HepG2 (cell line): ENCODE results near the gene ICAM2. TPM values are rescaled to one million over a fixed set of nuclear protein-coding genes. Genes with fewer than 3 reads are reported as not detected.

Experiments used
- ATAC-seq: fragments of 200-7000 bp; cut with Tn5 transposase; 3 replicates; pipeline ENCODE4 v1.9.1; 2020; ENCODE audit warnings: mild to moderate bottlenecking, moderate library complexity
- BruUV-seq: library from RNA; stranded (reverse); fragments of 400-500 nt; replicated peaks from 2 replicates; lab custom pipeline; 2021; lab: Mats Ljungman, UMichigan
- CTCF ChIA-PET: fragments of 300-600 bp; formaldehyde crosslinking; extraction: SDS; loops from one replicate; lab custom pipeline; 2021; ENCODE audit warnings: low total read pairs, inconsistent platforms, low intra/inter-chr PET ratio; lab: Yijun Ruan, JAX
- POLR2A ChIA-PET: fragments of 350-600 bp; sonication (Branson Sonifier 250); formaldehyde crosslinking; loops from one replicate; lab custom pipeline; 2020; ENCODE audit warnings: antibody characterized with exemption, inconsistent platforms; lab: Yijun Ruan, JAX
- DNase-seq: peaks from one replicate; pipeline ENCODE4 v3.0.0-alpha.2; 2015; ENCODE audit warnings: low spot score
- FAIRE-seq: peaks from 3 replicates; lab custom pipeline; 2011; peaks lifted over from hg19 to GRCh38; lab: Jason Lieb, UNC
- H2AFZ ChIP-seq: one replicate; pipeline ENCODE4 v1.6.1; 2011; ENCODE audit warnings: low read length, inconsistent platforms
- H3K27ac ChIP-seq: fragments of 300-600 bp; 3 replicates; pipeline ENCODE4 v1.8.0; 2011; ENCODE audit warnings: mixed run types, mild to moderate bottlenecking, mixed read lengths, low read length, inconsistent platforms; ENCODE audit not compliant: insufficient read depth; ENCODE audit errors: extremely low read length
- H3K27me3 ChIP-seq, 2 experiments: fragments of 200-600 bp in 1 of 2; 2 replicates in 1 of 2; 3 replicates in 1 of 2; pipeline versions ENCODE4 v1.6.0 to v1.8.0; 2011; ENCODE audit warnings: low read length in 2 of 2, mild to moderate bottlenecking in 2 of 2, moderate library complexity in 2 of 2, inconsistent platforms in 1 of 2; ENCODE audit not compliant: insufficient read depth in 2 of 2, control insufficient read depth in 1 of 2
- H3K36me3 ChIP-seq, 2 experiments: fragments of 200-600 bp in 1 of 2; replicated peaks in 1 of 2; 2 replicates in 1 of 2; 3 replicates in 1 of 2; pipeline versions ENCODE4 v1.5.1 to v1.8.0; 2011; ENCODE audit warnings: low read length in 2 of 2, inconsistent platforms in 1 of 2; ENCODE audit not compliant: insufficient read depth in 2 of 2, control insufficient read depth in 1 of 2
- H3K4me1 ChIP-seq: 2 replicates; pipeline ENCODE4 v1.5.1; 2012; ENCODE audit warnings: low read length, inconsistent platforms; ENCODE audit not compliant: insufficient read depth
- H3K4me2 ChIP-seq: 2 replicates; pipeline ENCODE4 v1.6.0; 2011; ENCODE audit warnings: low read depth, low read length, inconsistent platforms
- H3K4me3 ChIP-seq, 3 experiments: fragments of 200-600 bp in 1 of 3; sonication (generic), shearing (Covaris generic) in 1 of 3; replicated peaks in 1 of 3; 2 replicates each; pipeline ENCODE4 v1.5.1; 2011 to 2016; ENCODE audit warnings: low read length in 3 of 3, inconsistent platforms in 2 of 3, low read depth in 2 of 3, mild to moderate bottlenecking in 2 of 3, control low read depth in 1 of 3, mixed read lengths in 1 of 3; ENCODE audit not compliant: insufficient read depth in 1 of 3
- H3K79me2 ChIP-seq: one replicate; pipeline ENCODE4 v1.6.1; 2011; ENCODE audit warnings: low read length, inconsistent platforms; ENCODE audit not compliant: insufficient read depth
- H3K9ac ChIP-seq: 2 replicates; pipeline ENCODE4 v1.6.0; 2011; ENCODE audit warnings: mild to moderate bottlenecking, low read depth, low read length, inconsistent platforms; ENCODE audit not compliant: insufficient read depth
- H3K9me3 ChIP-seq: 2 replicates; pipeline ENCODE4 v1.5.1; 2012; ENCODE audit warnings: mild to moderate bottlenecking, low read length
- H4K20me1 ChIP-seq: 2 replicates; pipeline ENCODE4 v1.6.0; 2011; ENCODE audit warnings: inconsistent platforms, mild to moderate bottlenecking, low read length, moderate library complexity; ENCODE audit not compliant: insufficient read depth
- CBX2 ChIP-seq, 2 experiments: fragments of 200-600 bp in 1 of 2; sonication (generic); formaldehyde crosslinking in 1 of 2; IDR thresholded peaks; 2 replicates each; pipeline versions ENCODE4 v1.7.0 to v1.8.1; 2018 to 2022; ENCODE audit warnings: low read depth in 2 of 2, low read length in 1 of 2, mild to moderate bottlenecking in 1 of 2, missing genetic modification reagents in 1 of 2
- FOXM1 ChIP-seq: sonication (generic); formaldehyde crosslinking; IDR thresholded peaks from 2 replicates; pipeline ENCODE4 v1.5.0; 2020; ENCODE audit warnings: missing genetic modification reagents
- MAFK ChIP-seq, 2 experiments: IDR thresholded peaks in 1 of 2; conservative IDR thresholded peaks in 1 of 2; 2 replicates each; pipeline ENCODE4 v1.6.1; 2011; ENCODE audit warnings: improper control_type of control experiment in 2 of 2, low read length in 2 of 2
- MATR3 ChIP-seq: sonication (generic); formaldehyde crosslinking; IDR thresholded peaks from 2 replicates; pipeline ENCODE4 v1.4.0; 2020; ENCODE audit warnings: missing genetic modification reagents
- NFKB2 ChIP-seq: sonication (generic); formaldehyde crosslinking; IDR thresholded peaks from 2 replicates; pipeline ENCODE4 v1.4.0; 2020; ENCODE audit warnings: missing genetic modification reagents, borderline replicate concordance
- POLR2G ChIP-seq: fragments of 200-400 bp; formaldehyde crosslinking; IDR thresholded peaks from 2 replicates; pipeline ENCODE4 v1.6.1; 2018; ENCODE audit warnings: mild to moderate bottlenecking, low read depth, low read length, moderate library complexity
- U2AF2 ChIP-seq: fragments of 200-400 bp; formaldehyde crosslinking; IDR thresholded peaks from 2 replicates; pipeline ENCODE4 v1.6.1; 2017; ENCODE audit warnings: low read depth, mild to moderate bottlenecking, low read length
- ZNF274 ChIP-seq: sonication (generic); formaldehyde crosslinking; IDR thresholded peaks from 2 replicates; pipeline ENCODE4 v1.5.1; 2020; ENCODE audit warnings: mild to moderate bottlenecking, missing genetic modification reagents
- ZNF644 ChIP-seq: IDR thresholded peaks from 2 replicates; pipeline ENCODE4 v1.6.1; 2016; ENCODE audit warnings: low read depth
- ZNF792 ChIP-seq: IDR thresholded peaks from 2 replicates; pipeline ENCODE4 v1.6.1; 2016
- WGBS: methylation state at CpG from one replicate; pipeline ENCODE4 v1.1.6; 2017; ENCODE audit warnings: low lambda C conversion rate; 5-methylcytosine and 5-hydroxymethylcytosine counted together
- in situ Hi-C: cut with HindIII; loops from 2 replicates; pipeline ENCODE4 v1.10.0; 2017; ENCODE audit warnings: low pct_unique_long_range_greater_than_20kb; ENCODE audit not compliant: extremely low pct_ligation_motif_present
- intact Hi-C: fragments of 100-400 bp; cut with micrococcal nuclease; formaldehyde crosslinking; loops from one replicate; pipeline ENCODE4 v1.10.0; 2022; ENCODE audit not compliant: unreplicated experiment
- polyA plus RNA-seq, 8 experiments: library from polyadenylated mRNA; depleted of rRNA in 3 of 8; stranded (reverse) in 7 of 8; unstranded in 1 of 8; fragments of >200 nt; fragmentation: Illumina TruSeq in 4 of 8; extraction: Trizol in 4 of 8; gene quantifications; 2 replicates each; pipeline versions ENCODE4 v1.2.1 to v1.2.3, GENCODE V29; 2011 to 2016; ENCODE audit warnings: low read depth in 4 of 8, missing spikeins in 1 of 8, mixed read lengths in 1 of 8; ENCODE audit not compliant: insufficient read depth in 1 of 8
- total RNA-seq, 5 experiments: library from RNA; depleted of rRNA; stranded (reverse); fragments of >200 nt; fragmentation: Illumina TruSeq; extraction: Trizol; gene quantifications; 2 replicates each; pipeline ENCODE4 v1.2.3, GENCODE V29; 2016; ENCODE audit warnings: low read depth in 1 of 5

The ICAM2 gene
- total and polyA plus RNA-seq, 2 of the 13 experiments (the other 11 are each of a cell fraction or from before 2014, with no cell fraction given): 10.9 to 20.8 TPM

DNA sequence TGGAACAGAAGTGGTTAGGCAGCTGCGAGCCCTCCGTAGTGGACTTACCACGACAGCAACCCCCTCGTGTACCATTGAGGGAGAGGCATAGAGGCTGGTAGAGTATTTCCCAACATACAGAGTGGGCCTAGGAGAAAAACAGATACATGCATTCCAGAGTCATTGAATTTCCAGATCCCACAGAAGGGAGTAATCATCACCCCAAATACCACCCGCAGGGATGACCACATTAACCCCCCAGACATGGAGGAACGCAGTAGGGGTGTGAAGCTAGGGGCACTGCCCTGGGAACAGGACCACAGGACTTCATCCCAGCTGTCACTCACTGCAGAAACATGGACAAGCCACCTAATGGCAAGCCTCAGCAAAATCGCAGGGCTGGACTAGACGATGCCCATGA, 44.7 kb upstream of the ICAM2 start (continued):
- TF ChIP-seq NFKB2 (CRISPR knock-in tag): no peak

DNA sequence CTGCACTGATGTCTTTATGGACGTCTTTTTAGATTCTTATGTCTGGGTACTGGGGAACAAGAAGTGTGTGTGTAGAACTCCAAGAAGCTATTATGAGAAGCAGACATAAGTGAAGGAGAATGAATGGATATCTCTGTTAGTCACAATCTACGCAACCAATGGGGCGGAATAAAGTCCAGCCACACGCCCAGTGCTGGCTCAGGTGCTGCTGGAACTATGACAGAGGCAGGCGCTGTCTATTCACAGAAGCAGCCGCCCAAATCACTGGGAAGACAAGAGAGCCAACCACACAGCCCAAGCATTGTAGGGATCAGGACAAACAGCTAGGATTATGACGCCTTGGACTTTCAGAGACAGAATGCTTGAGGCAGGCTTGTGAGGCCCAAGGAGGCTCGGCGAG, 43.9 kb upstream of the ICAM2 start:
- Histone ChIP-seq H3K4me3 (no peak overlapping the region), H3K9ac (no peak overlapping the region), H3K27ac (no peak overlapping the region), H3K36me3 (peaks cover 18 to 76% of the 10 kb centered on the region in 2 experiments; a peak in 4 of 5 replicates), H2AFZ (no peak overlapping the region), H3K4me1 (peaks cover 14% of the 10 kb centered on the region), H4K20me1 (no peaks in the 10 kb centered on the region), H3K4me2 (no peak overlapping the region), H3K9me3 (peaks cover 4% of the 10 kb centered on the region), H3K27me3 (no peaks in the 10 kb centered on the region), H3K79me2 (no peaks in the 10 kb centered on the region)
- intact Hi-C loops (no loop called here), in situ Hi-C loops (loop anchor here (5.0 to 10.0 kb wide), 2 partner anchors 68 to 220 kb away; partner anchors contain the start of gene ERN1)
- ATAC-seq (no peak), DNase-seq (no peak), FAIRE-seq (no peak)
- BruUV-seq: no TSS peak
- ChIA-PET POLR2A (interaction anchor here (1.1 to 2.3 kb wide), 7 partner anchors 10 to 81 kb away, joined by 3 to 24 read pairs (median 13); partner anchors contain the start of gene ERN1), CTCF (interaction anchor here (1.5 to 3.4 kb wide), 2 partner anchors 36 to 69 kb away, joined by 4 to 67 read pairs; no protein-coding TSS in a partner anchor)
- no peak for TF ChIP-seq MATR3 (CRISPR knock-in tag)
- no peak for TF ChIP-seq U2AF2
- TF ChIP-seq CBX2 (IDR thresholded peaks at IDR 0.05; ENCODE audit: low read depth, low read length): no peak
- TF ChIP-seq CBX2 (CRISPR knock-in tag; IDR thresholded peaks at IDR 0.05; ENCODE audit: low read depth): no peak
- TF ChIP-seq ZNF644: no peak
- no peak for TF ChIP-seq MAFK (conservative IDR thresholded peaks at IDR 0.05 in 1 of 2, IDR thresholded peaks at IDR 0.05 in 1 of 2; ENCODE audit: low read length in 2 of 2)
- TF ChIP-seq ZNF792 (CRISPR knock-in tag): no peak
- 0 out of 2 replicates have a peak, but pooled peaks have one; percentile 37 for TF ChIP-seq POLR2G
- TF ChIP-seq ZNF274 (CRISPR knock-in tag): no peak
- no peak for TF ChIP-seq FOXM1 (CRISPR knock-in tag)
- WGBS: 93% methylated on average over 9 of the region's 9 CpGs
